AG04449 (cell line): Measurements from ENCODE around the gene CD59.
"Not testable (repeated sequence)": the region's sequence is repeated elsewhere in the genome, so short reads cannot be mapped to it uniquely, and the experiment has no call there.

Source experiments
- CTCF ChIA-PET: fragments of 350-600 bp; formaldehyde crosslinking; extraction: SDS; loops from one replicate; lab custom pipeline; 2021; ENCODE audit warnings: antibody characterized with exemption; lab: Yijun Ruan, JAX
- POLR2A ChIA-PET: fragments of 400-600, 350-600 bp; formaldehyde crosslinking; extraction: SDS; loops from one replicate; lab custom pipeline; 2020; ENCODE audit warnings: antibody characterized with exemption, inconsistent platforms; lab: Yijun Ruan, JAX
- DNase-seq: peaks from one replicate; pipeline ENCODE4 v3.0.0-alpha.2; 2010; ENCODE audit warnings: low read depth, low spot score
- H3K4me3 ChIP-seq: 2 replicates; pipeline ENCODE4 v1.5.1; 2011; ENCODE audit warnings: low read depth, mild to moderate bottlenecking, control low read depth, low read length
- CTCF ChIP-seq: IDR thresholded peaks from one replicate; pipeline ENCODE4 v1.5.1; 2011; ENCODE audit warnings: mild to moderate bottlenecking, moderate library complexity, low read length, control low read depth, inconsistent platforms; ENCODE audit not compliant: insufficient read depth; ENCODE audit errors: missing control alignments

CD59 gene

GRCh38 chr11:33687733-33688479 lies 48.3 kb downstream of the CD59 start:
- H3K4me3 ChIP-seq: no peak overlapping the region
- CTCF ChIA-PET: interaction anchor here (0.7 to 12.5 kb wide), 36 partner anchors 9 to 571 kb away, joined by 3 to 396 read pairs (median 4); partner anchors contain the start of genes C11orf91 and KIAA1549L
- DNase-seq: no peak
- TF ChIP-seq CTCF: peak; percentile 63
- POLR2A ChIA-PET: no interaction called here

- ChIA-PET CTCF (interaction anchor here (0.9 to 12.5 kb wide), 9 partner anchors 13 to 518 kb away, joined by 3 to 396 read pairs (median 53); no protein-coding TSS in a partner anchor), POLR2A (no interaction called here)
- no peak for TF ChIP-seq CTCF
- DNase-seq: no peak
- no peak overlapping the region for H3K4me3 ChIP-seq
Measured at GRCh38 chr11:33685082-33685481, 51.1 kb downstream of the CD59 start.

- no peak for DNase-seq
- TF ChIP-seq CTCF: no peak
- H3K4me3 ChIP-seq: no peak overlapping the region
- CTCF ChIA-PET: interaction anchor here (0.9 to 12.5 kb wide), 8 partner anchors 12 to 330 kb away, joined by 3 to 396 read pairs (median 5); no protein-coding TSS in a partner anchor
- POLR2A ChIA-PET: no interaction called here
Measured at GRCh38 chr11:33684003-33684706, 52.1 kb downstream of the CD59 start.

GRCh38 chr11:33682446-33682845 lies 53.8 kb downstream of the CD59 start:
- CTCF ChIA-PET: interaction anchor here (11.8 to 12.5 kb wide), 2 partner anchors 11 to 319 kb away, joined by 87 to 396 read pairs; no protein-coding TSS in a partner anchor
- POLR2A ChIA-PET: interaction anchor here (1.2 kb wide), 1 partner anchor 9 kb away, joined by 7 read pairs; no protein-coding TSS in a partner anchor
- no peak overlapping the region for H3K4me3 ChIP-seq
- peak; percentile 9 for TF ChIP-seq CTCF
- DNase-seq: no peak

- no peak for TF ChIP-seq CTCF
- POLR2A ChIA-PET: interaction anchor here (1.2 kb wide), 1 partner anchor 10 kb away, joined by 7 read pairs; no protein-coding TSS in a partner anchor
- CTCF ChIA-PET: interaction anchor here (11.8 to 12.5 kb wide), 2 partner anchors 10 to 319 kb away, joined by 87 to 396 read pairs; no protein-coding TSS in a partner anchor
- H3K4me3 ChIP-seq: no peak overlapping the region
- DNase-seq: no peak
Measured at GRCh38 chr11:33682019-33682418, 54.2 kb downstream of the CD59 start.

GRCh38 chr11:33678616-33679015 lies 57.6 kb downstream of the CD59 start:
- H3K4me3 ChIP-seq, DNase-seq, POLR2A ChIA-PET: not testable (repeated sequence)
- CTCF ChIA-PET: interaction anchor here (0.8 to 2.7 kb wide), 3 partner anchors 10 to 316 kb away, joined by 3 to 18 read pairs (median 6); no protein-coding TSS in a partner anchor
